ENCODE results near the gene C1orf226. TPM values are rescaled to one million over a fixed set of nuclear protein-coding genes. Genes with fewer than 3 reads are reported as not detected.

The C1orf226 gene
- total and polyA plus RNA-seq, 2 of the 8 experiments (the other 6 are each of a cell fraction or from before 2014, with no cell fraction given): 8.2 to 18.8 TPM

DNA sequence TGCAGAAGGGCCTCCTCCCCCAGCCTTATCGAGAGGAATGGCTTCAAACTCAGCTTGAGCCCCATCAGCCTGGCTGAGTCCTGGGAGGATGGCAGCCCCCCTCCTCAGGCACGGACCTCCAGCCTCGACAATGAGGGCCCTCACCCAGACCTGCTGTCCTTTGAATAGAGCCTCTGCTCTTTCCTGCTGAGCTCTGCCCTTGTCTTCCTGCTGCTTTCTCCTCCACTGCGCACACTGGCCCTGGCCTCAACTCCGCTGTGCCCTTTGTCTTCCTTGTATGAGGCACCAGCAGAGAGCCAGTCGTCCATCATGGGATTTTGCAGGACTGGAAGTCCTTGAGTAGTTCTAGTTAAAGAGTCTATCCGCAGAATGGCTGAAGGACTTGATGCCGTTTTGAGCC, 2.0 kb downstream of the C1orf226 start (continued):
- no peak for TF ChIP-seq BACH1 (IDR thresholded peaks at IDR 0.05; ENCODE audit: low read length)
- TF ChIP-seq GABPA (IDR thresholded peaks at IDR 0.05; ENCODE audit: borderline replicate concordance, insufficient read depth, low read length): no peak
- TF ChIP-seq, protein P1, sequence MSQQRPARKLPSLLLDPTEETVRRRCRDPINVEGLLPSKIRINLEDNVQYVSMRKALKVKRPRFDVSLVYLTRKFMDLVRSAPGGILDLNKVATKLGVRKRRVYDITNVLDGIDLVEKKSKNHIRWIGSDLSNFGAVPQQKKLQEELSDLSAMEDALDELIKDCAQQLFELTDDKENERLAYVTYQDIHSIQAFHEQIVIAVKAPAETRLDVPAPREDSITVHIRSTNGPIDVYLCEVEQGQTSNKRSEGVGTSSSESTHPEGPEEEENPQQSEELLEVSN (IDR thresholded peaks at IDR 0.05): no peak
- TF ChIP-seq TBP (IDR thresholded peaks at IDR 0.05; ENCODE audit: low read depth, low read length): no peak

Data from H1 (cell line).